Measurements from ENCODE around the gene NOP10. TPM values are rescaled to one million over a fixed set of nuclear protein-coding genes. Genes with fewer than 3 reads are reported as not detected.
A peak's percentile ranks its signal among the peaks of the same experiment; 100 is the strongest.
"Not testable (repeated sequence)": the region's sequence is repeated elsewhere in the genome, so short reads cannot be mapped to it uniquely, and the experiment has no call there.

The NOP10 gene
- total RNA-seq, 2 experiments from 2014 or later, result 217 to 313 TPM

DNA sequence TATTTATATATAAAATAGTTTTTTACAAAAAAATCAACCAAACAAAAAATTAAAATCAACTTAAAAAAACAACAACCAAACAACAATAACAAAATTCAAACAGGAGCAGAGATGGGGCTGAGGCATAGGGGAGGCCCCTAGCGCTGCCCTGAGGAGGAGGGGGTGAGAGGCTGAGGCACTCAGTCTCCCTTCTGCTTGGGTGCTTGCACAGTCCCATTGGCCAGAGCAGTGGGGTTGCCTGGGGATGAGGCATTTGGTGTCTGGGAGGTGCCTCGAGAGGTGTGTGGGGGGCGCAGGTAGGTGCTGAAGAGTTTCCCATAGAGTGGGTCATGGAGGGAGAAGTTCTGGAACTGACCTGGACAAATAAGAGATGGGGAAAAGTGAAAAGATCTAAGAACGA, 16.0 kb upstream of the NOP10 start:
- Mint-ChIP-seq H3K27ac (no peak overlapping the region), H3K4me1 (no peaks in the 10 kb centered on the region), H3K36me3 (ENCODE audit: low read depth) (peaks cover 32% of the 10 kb centered on the region), H3K9me3 (ENCODE audit: low read depth) (no peaks in the 10 kb centered on the region), H3K4me3 (no peak overlapping the region), H3K27me3 (no peaks in the 10 kb centered on the region)
- ChIA-PET CTCF (interaction anchor here (2.6 kb wide), 1 partner anchor 9 kb away, joined by 12 read pairs; the partner anchor contains the start of gene LPCAT4), POLR2A (no interaction called here)
- intact Hi-C loops (cut with DNase I, micrococcal nuclease), result no loop called here
- DNase-seq (no peak), ATAC-seq (no peak)

DNA sequence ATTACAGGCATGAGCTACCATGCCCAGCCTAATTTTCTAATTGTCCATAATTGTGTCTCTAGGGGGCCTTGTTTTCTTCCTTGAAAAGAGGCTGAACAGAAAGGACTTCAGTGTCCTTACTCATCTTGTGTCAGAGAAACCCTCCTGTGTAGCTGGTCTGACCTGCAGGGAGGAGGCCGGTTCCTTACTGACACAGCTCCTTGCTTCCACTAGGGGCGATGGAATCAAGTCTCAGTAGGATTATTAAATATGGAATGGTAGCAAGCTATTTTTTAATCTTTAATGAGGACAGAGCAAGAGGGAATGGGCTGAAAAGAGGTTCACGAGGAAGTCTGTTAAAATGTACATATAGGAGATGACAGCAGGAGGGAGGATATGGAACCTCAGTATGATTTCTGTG, 15.4 kb upstream of the NOP10 start:
- H3K36me3 Mint-ChIP-seq (ENCODE audit: low read depth), result peaks cover 32% of the 10 kb centered on the region
- intact Hi-C loops (cut with DNase I, micrococcal nuclease), result no loop called here
- POLR2A ChIA-PET, result no interaction called here

DNA sequence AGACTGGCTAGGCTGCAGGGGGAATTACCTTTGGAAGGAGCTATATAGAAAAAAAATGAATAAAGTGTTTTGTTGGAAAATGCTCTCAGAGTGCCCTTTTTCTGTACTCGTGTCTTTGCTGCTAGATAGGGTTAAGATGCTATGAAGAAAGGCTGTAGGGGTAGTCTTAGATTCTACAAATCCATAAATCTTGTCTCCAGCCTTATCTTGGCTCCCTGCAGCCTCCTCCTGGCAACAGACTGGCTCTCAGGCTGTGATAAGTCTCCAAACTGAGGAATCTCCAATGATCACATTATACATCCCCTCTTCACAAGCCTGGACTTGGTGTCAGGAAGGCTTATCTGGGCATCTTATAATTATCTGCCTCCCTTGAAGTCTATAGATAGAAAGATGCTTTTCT, 14.7 kb upstream of the NOP10 start:
- H3K4me1 Mint-ChIP-seq, result no peaks in the 10 kb centered on the region
- no peak overlapping the region for H3K4me3 Mint-ChIP-seq
- peaks cover 28% of the 10 kb centered on the region for H3K36me3 Mint-ChIP-seq (ENCODE audit: low read depth)
- no peaks in the 10 kb centered on the region for H3K27me3 Mint-ChIP-seq
- no peak for DNase-seq
- POLR2A ChIA-PET, result interaction anchor here (0.6 kb wide), 1 partner anchor 665 kb away, joined by 3 read pairs; no protein-coding TSS in a partner anchor
- no peaks in the 10 kb centered on the region for H3K9me3 Mint-ChIP-seq (ENCODE audit: low read depth)
- intact Hi-C loops (cut with DNase I, micrococcal nuclease), result no loop called here
- no peak for ATAC-seq
- CTCF ChIA-PET, result interaction anchor here (2.6 kb wide), 1 partner anchor 10 kb away, joined by 12 read pairs; the partner anchor contains the start of gene LPCAT4
- H3K27ac Mint-ChIP-seq, result no peak overlapping the region

More for the DNA sequence above, 15.4 kb upstream of the NOP10 start:
- CTCF ChIA-PET, result interaction anchor here (2.6 kb wide), 1 partner anchor 9 kb away, joined by 12 read pairs; the partner anchor contains the start of gene LPCAT4
- no peaks in the 10 kb centered on the region for H3K27me3 Mint-ChIP-seq
- DNase-seq (no peak), ATAC-seq (no peak)
- H3K4me1 Mint-ChIP-seq, result no peaks in the 10 kb centered on the region
- H3K9me3 Mint-ChIP-seq (ENCODE audit: low read depth), result no peaks in the 10 kb centered on the region
- H3K27ac Mint-ChIP-seq, result no peak overlapping the region
- H3K4me3 Mint-ChIP-seq, result no peak overlapping the region

DNA sequence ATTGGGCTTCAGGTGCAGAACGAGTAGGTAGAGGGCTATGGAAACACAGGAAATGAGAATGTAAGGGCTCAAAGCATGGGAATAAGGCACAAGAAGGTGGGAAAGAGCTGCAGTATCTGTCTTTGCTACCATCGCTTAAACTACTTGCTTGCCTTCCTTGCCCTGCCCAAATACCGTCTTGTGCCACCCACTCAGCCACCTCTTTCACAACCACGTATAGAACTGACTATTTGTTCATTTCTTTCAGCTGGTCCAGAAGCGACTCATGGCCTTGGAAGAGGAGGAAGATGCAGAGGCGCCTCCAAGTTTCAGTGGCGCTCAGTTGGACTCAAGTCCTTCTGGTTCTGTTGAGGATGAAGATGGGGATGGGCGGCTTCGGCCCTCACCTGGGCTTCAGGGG, 12.3 kb upstream of the NOP10 start:
- H3K4me1 Mint-ChIP-seq, result no peaks in the 10 kb centered on the region
- H3K4me3 Mint-ChIP-seq, result no peak overlapping the region
- no peak overlapping the region for H3K27ac Mint-ChIP-seq
- intact Hi-C loops (cut with DNase I, micrococcal nuclease), result no loop called here
- no peaks in the 10 kb centered on the region for H3K27me3 Mint-ChIP-seq
- H3K9me3 Mint-ChIP-seq (ENCODE audit: low read depth), result no peaks in the 10 kb centered on the region
- ChIA-PET POLR2A (no interaction called here), CTCF (interaction anchor here (0.6 to 2.9 kb wide), 3 partner anchors 12 to 36 kb away, joined by 3 to 13 read pairs (median 7); partner anchors contain the start of genes NOP10 and NUTM1)
- ATAC-seq (no peak), DNase-seq (no peak)
- peaks cover 17% of the 10 kb centered on the region for H3K36me3 Mint-ChIP-seq (ENCODE audit: low read depth)

DNA sequence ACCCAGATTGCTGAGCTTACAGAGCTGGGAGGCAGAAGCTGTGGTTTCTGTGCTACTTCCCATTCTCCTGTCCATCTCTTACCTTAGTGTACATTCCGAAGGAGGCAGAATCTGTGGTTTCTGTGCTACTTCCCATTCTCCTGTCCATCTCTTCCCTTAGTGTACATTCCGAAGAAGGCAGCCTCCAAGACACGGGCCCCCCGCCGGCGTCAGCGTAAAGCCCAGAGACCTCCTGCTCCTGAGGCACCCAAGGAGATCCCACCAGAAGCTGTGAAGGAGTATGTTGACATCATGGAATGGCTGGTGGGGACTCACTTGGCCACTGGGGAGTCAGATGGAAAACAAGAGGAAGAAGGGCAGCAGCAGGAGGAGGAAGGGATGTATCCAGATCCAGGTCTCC, 11.3 kb upstream of the NOP10 start:
- intact Hi-C loops (cut with DNase I, micrococcal nuclease), result no loop called here

DNA sequence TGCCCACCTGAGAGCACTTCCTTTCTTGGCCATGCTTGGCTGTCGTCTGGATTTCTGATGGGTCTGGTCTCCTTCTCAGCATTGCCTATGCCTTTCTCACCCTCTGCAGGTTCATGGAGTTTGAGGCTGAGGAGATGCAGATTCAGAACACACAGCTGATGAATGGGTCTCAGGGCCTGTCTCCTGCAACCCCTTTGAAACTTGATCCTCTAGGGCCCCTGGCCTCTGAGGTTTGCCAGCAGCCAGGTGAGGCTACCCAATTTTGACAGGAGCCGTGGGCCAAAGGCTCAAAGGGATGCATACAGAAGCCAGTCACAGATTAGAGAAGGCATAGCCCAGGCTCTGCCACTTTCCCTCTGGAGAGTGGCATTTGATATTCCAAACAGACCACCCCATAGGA, 10.7 kb upstream of the NOP10 start:
- no peaks in the 10 kb centered on the region for H3K27me3 Mint-ChIP-seq
- ATAC-seq (no peak), DNase-seq (no peak)
- H3K9me3 Mint-ChIP-seq (ENCODE audit: low read depth), result no peaks in the 10 kb centered on the region
- no peak overlapping the region for H3K4me3 Mint-ChIP-seq
- intact Hi-C loops (cut with DNase I, micrococcal nuclease), result no loop called here
- ChIA-PET CTCF (interaction anchor here (0.7 to 1.2 kb wide), 2 partner anchors 14 to 125 kb away, joined by 3 to 6 read pairs; partner anchors contain the start of gene LPCAT4), POLR2A (no interaction called here)
- no peaks in the 10 kb centered on the region for H3K4me1 Mint-ChIP-seq
- H3K36me3 Mint-ChIP-seq (ENCODE audit: low read depth), result peaks cover 12% of the 10 kb centered on the region
- no peak overlapping the region for H3K27ac Mint-ChIP-seq

More for the DNA sequence above, 11.3 kb upstream of the NOP10 start:
- ATAC-seq (no peak), DNase-seq (no peak)
- Mint-ChIP-seq H3K4me1 (no peaks in the 10 kb centered on the region), H3K36me3 (ENCODE audit: low read depth) (peaks cover 17% of the 10 kb centered on the region), H3K27me3 (no peaks in the 10 kb centered on the region), H3K4me3 (no peak overlapping the region), H3K9me3 (ENCODE audit: low read depth) (no peaks in the 10 kb centered on the region), H3K27ac (no peak overlapping the region)
- ChIA-PET CTCF (interaction anchor here (1.6 to 2.9 kb wide), 2 partner anchors 11 to 14 kb away, joined by 7 to 13 read pairs; partner anchors contain the start of genes NOP10 and NUTM1), POLR2A (no interaction called here)

DNA sequence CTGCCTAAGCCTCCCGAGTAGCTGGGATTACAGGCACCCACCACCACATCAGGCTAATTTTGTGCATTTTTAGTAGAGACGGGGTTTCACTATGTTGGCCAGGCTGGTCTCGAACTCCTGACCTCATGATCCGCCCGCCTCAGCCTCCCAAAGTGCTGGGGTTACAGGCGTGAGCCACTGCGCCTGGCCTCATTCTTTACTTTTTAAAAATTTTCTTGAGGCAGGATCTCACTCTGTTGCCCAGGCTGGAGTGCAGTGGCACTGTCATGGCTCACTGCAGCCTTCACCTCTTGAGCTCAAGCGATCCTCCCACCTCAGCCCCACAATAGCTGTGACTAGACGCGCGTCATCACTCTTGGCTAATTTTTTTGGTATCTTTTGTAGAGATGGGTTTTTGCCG, 10.1 kb upstream of the NOP10 start:
- H3K4me3 Mint-ChIP-seq; H3K9me3 Mint-ChIP-seq (ENCODE audit: low read depth); H3K27me3 Mint-ChIP-seq; DNase-seq; H3K4me1 Mint-ChIP-seq; ATAC-seq; intact Hi-C loops (cut with DNase I, micrococcal nuclease); H3K27ac Mint-ChIP-seq: not testable (repeated sequence)
- peaks cover 10% of the 10 kb centered on the region for H3K36me3 Mint-ChIP-seq (ENCODE audit: low read depth)
- ChIA-PET CTCF (interaction anchor here (0.7 to 1.2 kb wide), 2 partner anchors 14 to 124 kb away, joined by 3 to 6 read pairs; partner anchors contain the start of gene LPCAT4), POLR2A (interaction anchor here (0.6 kb wide), 1 partner anchor 15 kb away, joined by 3 read pairs; no protein-coding TSS in a partner anchor)

DNA sequence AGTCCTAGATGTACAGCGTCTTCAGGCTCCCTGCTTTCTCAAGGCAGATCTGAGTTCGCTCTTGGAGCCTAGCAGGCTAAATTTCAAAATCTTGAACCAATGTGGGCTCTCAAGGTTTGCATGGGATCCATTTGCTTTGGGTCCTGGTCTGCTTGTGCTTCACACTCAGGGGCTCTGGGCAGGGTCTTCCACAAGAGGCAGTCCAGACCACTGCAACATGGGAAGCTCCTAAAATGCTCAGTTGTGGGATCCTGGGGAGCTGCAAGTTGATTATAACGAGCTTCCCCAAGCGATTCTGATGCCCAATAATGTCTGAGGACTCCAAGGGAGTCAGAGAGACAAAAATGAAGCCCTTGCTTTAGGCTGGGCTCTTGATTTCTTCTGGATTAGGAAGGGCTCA, 6.8 kb upstream of the NOP10 start:
- DNase-seq (no peak), ATAC-seq (no peak)
- Mint-ChIP-seq H3K4me1 (no peaks in the 10 kb centered on the region), H3K9me3 (ENCODE audit: low read depth) (no peaks in the 10 kb centered on the region), H3K27me3 (no peaks in the 10 kb centered on the region), H3K4me3 (no peak overlapping the region), H3K36me3 (ENCODE audit: low read depth) (no peaks in the 10 kb centered on the region), H3K27ac (no peak overlapping the region)
- intact Hi-C loops (cut with DNase I, micrococcal nuclease), result no loop called here
- ChIA-PET POLR2A (no interaction called here), CTCF (no interaction called here)

DNA sequence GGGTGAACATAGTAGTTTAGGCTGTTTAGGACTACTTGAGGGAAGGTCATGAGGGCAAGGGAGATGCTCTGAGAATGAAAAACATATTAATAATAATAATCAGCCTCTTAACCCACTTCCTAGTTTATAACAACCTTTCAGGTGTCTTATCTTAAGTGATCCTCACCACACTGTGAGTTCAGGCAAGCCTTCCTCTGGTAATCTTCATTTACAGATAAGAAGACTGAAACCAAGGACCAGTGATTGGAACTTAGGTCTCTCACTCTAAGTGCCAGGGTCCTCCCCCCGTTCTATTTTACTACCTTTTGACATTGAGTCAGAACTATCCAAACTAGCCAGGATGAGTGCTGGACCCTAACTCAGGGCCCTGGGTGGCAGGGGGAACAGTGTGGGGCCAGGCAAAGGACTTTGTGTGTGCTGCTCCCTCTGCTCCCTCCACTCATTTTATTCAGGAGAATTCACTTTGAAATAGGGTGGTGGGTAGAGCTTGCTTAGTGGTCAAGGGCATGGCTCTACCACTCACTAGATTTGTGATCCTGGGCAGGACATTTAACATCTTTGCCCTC, 5.9 kb upstream of the NOP10 start:
- intact Hi-C loops (cut with DNase I, micrococcal nuclease), result no loop called here
- POLR2A ChIA-PET, result no interaction called here

DNA sequence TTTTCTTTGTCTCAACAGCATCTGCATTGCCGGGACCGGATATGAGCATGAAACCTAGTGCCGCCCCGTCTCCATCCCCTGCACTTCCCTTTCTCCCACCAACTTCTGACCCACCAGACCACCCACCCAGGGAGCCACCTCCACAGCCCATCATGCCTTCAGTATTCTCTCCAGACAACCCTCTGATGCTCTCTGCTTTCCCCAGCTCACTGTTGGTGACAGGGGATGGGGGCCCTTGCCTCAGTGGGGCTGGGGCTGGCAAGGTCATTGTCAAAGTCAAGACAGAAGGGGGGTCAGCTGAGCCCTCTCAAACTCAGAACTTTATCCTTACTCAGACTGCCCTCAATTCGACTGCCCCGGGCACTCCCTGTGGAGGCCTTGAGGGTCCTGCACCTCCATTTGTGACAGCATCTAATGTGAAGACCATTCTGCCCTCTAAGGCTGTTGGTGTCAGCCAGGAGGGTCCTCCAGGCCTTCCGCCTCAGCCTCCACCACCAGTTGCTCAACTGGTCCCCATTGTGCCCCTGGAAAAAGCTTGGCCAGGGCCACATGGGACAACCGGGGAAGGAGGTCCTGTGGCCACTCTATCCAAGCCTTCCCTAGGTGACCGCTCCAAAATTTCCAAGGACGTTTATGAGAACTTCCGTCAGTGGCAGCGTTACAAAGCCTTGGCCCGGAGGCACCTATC, 5.2 kb upstream of the NOP10 start:
- ChIA-PET POLR2A (no interaction called here), CTCF (no interaction called here)
- no peaks in the 10 kb centered on the region for H3K36me3 Mint-ChIP-seq (ENCODE audit: low read depth)
- intact Hi-C loops (cut with DNase I, micrococcal nuclease), result no loop called here
- no peaks in the 10 kb centered on the region for H3K9me3 Mint-ChIP-seq (ENCODE audit: low read depth)
- no peaks in the 10 kb centered on the region for H3K4me1 Mint-ChIP-seq
- H3K27me3 Mint-ChIP-seq, result no peaks in the 10 kb centered on the region
- no peak for DNase-seq
- no peak overlapping the region for H3K4me3 Mint-ChIP-seq
- no peak overlapping the region for H3K27ac Mint-ChIP-seq
- no peak for ATAC-seq

More for the DNA sequence above, 5.9 kb upstream of the NOP10 start:
- Mint-ChIP-seq H3K4me1 (no peaks in the 10 kb centered on the region), H3K27ac (no peak overlapping the region), H3K36me3 (ENCODE audit: low read depth) (no peaks in the 10 kb centered on the region), H3K27me3 (no peaks in the 10 kb centered on the region), H3K9me3 (ENCODE audit: low read depth) (no peaks in the 10 kb centered on the region), H3K4me3 (no peak overlapping the region)
- ATAC-seq (no peak), DNase-seq (no peak)
- CTCF ChIA-PET, result no interaction called here

DNA sequence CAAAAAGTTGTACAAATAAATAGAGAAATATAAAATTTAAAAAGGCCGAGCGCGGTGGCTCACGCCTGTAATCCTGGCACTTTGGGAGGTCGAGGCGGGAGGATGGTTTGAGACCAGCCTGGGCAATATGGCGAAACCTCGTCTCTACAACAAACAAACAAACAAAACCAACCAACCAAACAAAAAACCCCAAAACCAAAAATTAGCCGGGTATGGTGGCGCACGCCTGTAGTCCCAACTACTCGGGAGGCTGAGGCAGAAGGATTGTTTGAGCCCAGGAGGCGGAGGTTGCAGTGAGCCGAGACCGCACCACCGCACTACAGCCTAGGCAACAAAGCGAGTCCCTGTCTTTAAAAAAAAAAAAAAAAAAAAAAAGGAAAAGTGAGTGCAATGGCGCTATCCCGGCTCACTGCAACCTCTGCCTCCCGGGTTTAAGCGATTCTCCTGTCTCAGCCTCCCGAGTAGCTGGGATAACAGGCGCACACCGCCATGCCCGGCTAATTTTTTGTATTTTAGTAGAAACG, 661 bp downstream of the NOP10 start:
- intact Hi-C loops (cut with DNase I, micrococcal nuclease), result loop anchor here (2.0 to 5.0 kb wide), 4 partner anchors 95 to 625 kb away; partner anchors contain the start of genes AQR (in 1 of the 2), GOLGA8A (in 1 of the 2) and PGBD4 (in 1 of the 2)
- H3K9me3 Mint-ChIP-seq (ENCODE audit: low read depth); H3K4me3 Mint-ChIP-seq; H3K27me3 Mint-ChIP-seq; ATAC-seq: not testable (repeated sequence)
- peak; percentile 44 for DNase-seq
- Mint-ChIP-seq H3K27ac (peak overlapping the region; percentile 88), H3K36me3 (ENCODE audit: low read depth) (peaks cover 28% of the 10 kb centered on the region), H3K4me1 (peaks cover 30% of the 10 kb centered on the region)
- POLR2A ChIA-PET, result interaction anchor here (0.5 to 0.8 kb wide), 2 partner anchors 26 to 532 kb away, joined by 3 to 5 read pairs; no protein-coding TSS in a partner anchor
- CTCF ChIA-PET, result interaction anchor here (0.6 to 3.3 kb wide), 19 partner anchors 8 to 302 kb away, joined by 3 to 29 read pairs (median 5); partner anchors contain the start of genes EMC4 and LPCAT4

Data from activated CD4-positive, alpha-beta T cell treated with anti-CD3 and anti-CD28 coated beads for 36 hours (primary cell).